ENCODE data around the gene C10orf53. TPM values are rescaled to one million over a fixed set of nuclear protein-coding genes. Genes with fewer than 3 reads are reported as not detected.

C10orf53 gene
- polyA plus RNA-seq, 2 of the 4 experiments (the other 2 are of a cell fraction) = not detected

DNA sequence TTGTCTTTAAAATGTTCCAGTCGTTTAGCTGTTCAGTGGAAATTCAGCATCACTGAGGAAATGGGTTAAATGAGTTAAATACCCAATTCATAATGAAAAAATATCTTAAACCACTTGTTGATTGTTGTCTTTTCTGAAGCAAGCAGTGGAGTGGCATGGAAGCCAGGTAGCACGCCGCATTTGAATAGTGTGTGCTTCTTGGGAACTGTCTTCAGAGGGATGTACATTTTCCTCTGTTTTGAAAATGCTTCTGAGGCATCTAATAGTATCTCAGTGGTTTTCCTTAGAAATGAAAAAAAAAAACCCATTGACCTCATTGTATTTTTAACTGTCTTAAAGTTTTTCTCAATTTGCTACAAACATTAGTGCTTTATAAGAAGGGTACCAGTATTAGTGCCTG lies 28.1 kb downstream of the C10orf53 start:
- Histone ChIP-seq H3K9me3 (no peaks in the 10 kb centered on the region), H3K4me3 (no peak overlapping the region), H3K4me2 (no peak overlapping the region), H3K4me1 (no peaks in the 10 kb centered on the region), H3K27ac (no peak overlapping the region)
- DNase-seq (ENCODE audit: low read depth in 1 of 2, low spot score in 1 of 2) = no peak
- WGBS (ENCODE audit: missing lambda C conversion rate) = 1% methylated on average over 3 of the region's 3 CpGs
- no peak for FAIRE-seq
- ATAC-seq = no peak
- TF ChIP-seq, protein P1, sequence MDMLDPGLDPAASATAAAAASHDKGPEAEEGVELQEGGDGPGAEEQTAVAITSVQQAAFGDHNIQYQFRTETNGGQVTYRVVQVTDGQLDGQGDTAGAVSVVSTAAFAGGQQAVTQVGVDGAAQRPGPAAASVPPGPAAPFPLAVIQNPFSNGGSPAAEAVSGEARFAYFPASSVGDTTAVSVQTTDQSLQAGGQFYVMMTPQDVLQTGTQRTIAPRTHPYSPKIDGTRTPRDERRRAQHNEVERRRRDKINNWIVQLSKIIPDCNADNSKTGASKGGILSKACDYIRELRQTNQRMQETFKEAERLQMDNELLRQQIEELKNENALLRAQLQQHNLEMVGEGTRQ (IDR thresholded peaks at IDR 0.05) = no peak
- no peak for TF ChIP-seq HOXB13 (CRISPR knock-in tag; IDR thresholded peaks at IDR 0.05; ENCODE audit: low read depth)
- TF ChIP-seq HOXB5 (CRISPR knock-in tag; IDR thresholded peaks at IDR 0.05) = no peak
- TF ChIP-seq, protein P2, sequence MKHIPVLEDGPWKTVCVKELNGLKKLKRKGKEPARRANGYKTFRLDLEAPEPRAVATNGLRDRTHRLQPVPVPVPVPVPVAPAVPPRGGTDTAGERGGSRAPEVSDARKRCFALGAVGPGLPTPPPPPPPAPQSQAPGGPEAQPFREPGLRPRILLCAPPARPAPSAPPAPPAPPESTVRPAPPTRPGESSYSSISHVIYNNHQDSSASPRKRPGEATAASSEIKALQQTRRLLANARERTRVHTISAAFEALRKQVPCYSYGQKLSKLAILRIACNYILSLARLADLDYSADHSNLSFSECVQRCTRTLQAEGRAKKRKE (CRISPR knock-in tag; IDR thresholded peaks at IDR 0.05; ENCODE audit: low read depth) = no peak
- no peak for TF ChIP-seq TFCP2L1 (CRISPR knock-in tag; IDR thresholded peaks at IDR 0.05)
- TF ChIP-seq RNF2 (IDR thresholded peaks at IDR 0.05; ENCODE audit: borderline replicate concordance, low read depth) = no peak
- TF ChIP-seq KDM5A (IDR thresholded peaks at IDR 0.05) = no peak
- TF ChIP-seq JUN (IDR thresholded peaks at IDR 0.05) = no peak
- TF ChIP-seq NR3C1 (IDR thresholded peaks at IDR 0.05) = no peak
- TF ChIP-seq CHD4 (IDR thresholded peaks at IDR 0.05; ENCODE audit: borderline replicate concordance) = no peak
- no peak for TF ChIP-seq GATA3 (IDR thresholded peaks at IDR 0.05; ENCODE audit: borderline replicate concordance)
- no peak for TF ChIP-seq TP53 (CRISPR knock-in tag; IDR thresholded peaks at IDR 0.05)
- TF ChIP-seq, protein P3, sequence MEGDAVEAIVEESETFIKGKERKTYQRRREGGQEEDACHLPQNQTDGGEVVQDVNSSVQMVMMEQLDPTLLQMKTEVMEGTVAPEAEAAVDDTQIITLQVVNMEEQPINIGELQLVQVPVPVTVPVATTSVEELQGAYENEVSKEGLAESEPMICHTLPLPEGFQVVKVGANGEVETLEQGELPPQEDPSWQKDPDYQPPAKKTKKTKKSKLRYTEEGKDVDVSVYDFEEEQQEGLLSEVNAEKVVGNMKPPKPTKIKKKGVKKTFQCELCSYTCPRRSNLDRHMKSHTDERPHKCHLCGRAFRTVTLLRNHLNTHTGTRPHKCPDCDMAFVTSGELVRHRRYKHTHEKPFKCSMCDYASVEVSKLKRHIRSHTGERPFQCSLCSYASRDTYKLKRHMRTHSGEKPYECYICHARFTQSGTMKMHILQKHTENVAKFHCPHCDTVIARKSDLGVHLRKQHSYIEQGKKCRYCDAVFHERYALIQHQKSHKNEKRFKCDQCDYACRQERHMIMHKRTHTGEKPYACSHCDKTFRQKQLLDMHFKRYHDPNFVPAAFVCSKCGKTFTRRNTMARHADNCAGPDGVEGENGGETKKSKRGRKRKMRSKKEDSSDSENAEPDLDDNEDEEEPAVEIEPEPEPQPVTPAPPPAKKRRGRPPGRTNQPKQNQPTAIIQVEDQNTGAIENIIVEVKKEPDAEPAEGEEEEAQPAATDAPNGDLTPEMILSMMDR (IDR thresholded peaks at IDR 0.05) = no peak
- no peak for TF ChIP-seq EP300 (IDR thresholded peaks at IDR 0.05)
- TF ChIP-seq RCOR1 (IDR thresholded peaks at IDR 0.05; ENCODE audit: low read depth, low read length) = no peak
- no peak for TF ChIP-seq BHLHE40 (IDR thresholded peaks at IDR 0.05; ENCODE audit: low read depth, low read length)
- no peak for TF ChIP-seq ZFP36 (IDR thresholded peaks at IDR 0.05; ENCODE audit: borderline replicate concordance, partially characterized antibody)
- no peak for TF ChIP-seq HOXA7 (CRISPR knock-in tag; IDR thresholded peaks at IDR 0.05)
- TF ChIP-seq, protein P4, sequence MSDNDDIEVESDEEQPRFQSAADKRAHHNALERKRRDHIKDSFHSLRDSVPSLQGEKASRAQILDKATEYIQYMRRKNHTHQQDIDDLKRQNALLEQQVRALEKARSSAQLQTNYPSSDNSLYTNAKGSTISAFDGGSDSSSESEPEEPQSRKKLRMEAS (IDR thresholded peaks at IDR 0.05) = no peak
- POLR2A ChIA-PET = no interaction called here
- CTCF ChIA-PET = interaction anchor here (1.3 kb wide), 1 partner anchor 17 kb away, joined by 3 read pairs; no protein-coding TSS in a partner anchor

DNA sequence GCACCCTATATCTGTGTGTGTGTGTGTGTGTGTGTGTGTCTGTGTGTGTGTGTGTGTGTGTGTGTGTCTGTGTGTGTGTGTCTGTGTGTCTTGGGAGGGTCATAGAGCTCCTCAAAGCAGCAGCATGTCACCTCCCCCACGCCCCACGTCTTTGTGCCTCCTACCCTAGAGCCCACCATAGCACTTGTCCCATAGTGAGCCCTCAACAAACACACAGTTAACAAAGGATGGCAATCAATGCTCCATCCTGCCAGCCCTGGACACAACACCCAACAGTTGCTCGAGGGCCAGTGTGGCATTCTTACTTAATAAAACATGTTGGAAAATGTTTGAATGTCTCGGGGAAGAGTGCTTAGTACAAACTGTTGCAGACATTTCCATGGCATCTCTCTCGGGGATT lies 30.5 kb downstream of the C10orf53 start:
- WGBS (ENCODE audit: missing lambda C conversion rate) = 21% methylated on average over 5 of the region's 5 CpGs
- Histone ChIP-seq H3K4me2 (no peak overlapping the region), H3K4me3 (no peak overlapping the region), H3K27ac (no peak overlapping the region), H3K4me1 (no peaks in the 10 kb centered on the region), H3K9me3 (no peaks in the 10 kb centered on the region)
- CTCF ChIA-PET = no interaction called here
- ATAC-seq (no peak), FAIRE-seq (no peak), DNase-seq (ENCODE audit: low read depth in 1 of 2, low spot score in 1 of 2) (no peak)
- POLR2A ChIA-PET = no interaction called here
- TF ChIP-seq, protein P1 (IDR thresholded peaks at IDR 0.05) = no peak
- TF ChIP-seq CBX8 (IDR thresholded peaks at IDR 0.05) (no peak), POLR2AphosphoS2 (conservative IDR thresholded peaks at IDR 0.05; ENCODE audit: low read length) (no peak), JUN (IDR thresholded peaks at IDR 0.05) (no peak), EHMT2 (IDR thresholded peaks at IDR 0.05; ENCODE audit: low read depth) (no peak), HEYL (CRISPR knock-in tag; IDR thresholded peaks at IDR 0.05) (no peak), POLR2A (IDR thresholded peaks at IDR 0.05; ENCODE audit: low read length) (no peak), CHD2 (IDR thresholded peaks at IDR 0.05; ENCODE audit: low read length, partially characterized antibody) (no peak), MAZ (IDR thresholded peaks at IDR 0.05; ENCODE audit: borderline replicate concordance, low read depth, low read length) (no peak), PHF8 (IDR thresholded peaks at IDR 0.05; ENCODE audit: borderline replicate concordance, low read depth) (no peak), NR3C1 (IDR thresholded peaks at IDR 0.05) (no peak), CEBPB (IDR thresholded peaks at IDR 0.05) (no peak), JUNB (IDR thresholded peaks at IDR 0.05) (no peak)
- TF ChIP-seq, protein P2 (CRISPR knock-in tag; IDR thresholded peaks at IDR 0.05; ENCODE audit: low read depth) = no peak

Data from A549 (cell line).